GM23338 (cell line): ENCODE results near the gene GGNBP2. TPM values are rescaled to one million over a fixed set of nuclear protein-coding genes. Genes with fewer than 3 reads are reported as not detected.

Source experiments
- ATAC-seq: fragments of 200-7000 bp; cut with Tn5 transposase; 3 replicates; pipeline ENCODE4 v1.9.1; 2020
- DNase-seq: peaks from one replicate; pipeline ENCODE4 v3.0.0-alpha.2; 2015; ENCODE audit warnings: low spot score
- H2AFZ ChIP-seq: fragments of 200-600 bp; sonication (generic); 2 replicates; pipeline ENCODE4 v1.8.0; 2016; ENCODE audit warnings: antibody characterized with exemption, mild to moderate bottlenecking, moderate library complexity
- H3F3A ChIP-seq: fragments of 200-600 bp; sonication (generic); replicated peaks from 2 replicates; pipeline ENCODE4 v1.8.0; 2017; ENCODE audit warnings: antibody characterized with exemption, mixed run types, low read depth
- H3K27ac ChIP-seq: fragments of 200-600 bp; sonication (generic); 2 replicates; pipeline ENCODE4 v1.6.1; 2016; ENCODE audit warnings: low read depth
- H3K27me3 ChIP-seq: fragments of 200-600 bp; sonication (generic); 2 replicates; pipeline ENCODE4 v1.8.0; 2016; ENCODE audit warnings: mild to moderate bottlenecking, mixed run types, moderate library complexity; ENCODE audit not compliant: insufficient read depth
- H3K36me3 ChIP-seq: fragments of 200-600 bp; sonication (generic); 2 replicates; pipeline ENCODE4 v1.8.0; 2016; ENCODE audit warnings: mild to moderate bottlenecking; ENCODE audit not compliant: insufficient read depth
- H3K4me1 ChIP-seq: fragments of 200-600 bp; sonication (generic); 2 replicates; pipeline ENCODE4 v1.8.0; 2016; ENCODE audit warnings: mild to moderate bottlenecking, moderate library complexity; ENCODE audit not compliant: insufficient read depth
- H3K4me2 ChIP-seq: fragments of 200-600 bp; sonication (generic); 2 replicates; pipeline ENCODE4 v1.7.1; 2017; ENCODE audit warnings: mixed run types
- H3K4me3 ChIP-seq: fragments of 200-600 bp; sonication (generic); 2 replicates; pipeline ENCODE4 v1.6.1; 2016; ENCODE audit warnings: mixed run types
- H3K79me2 ChIP-seq: fragments of 200-600 bp; sonication (generic); replicated peaks from 2 replicates; pipeline ENCODE4 v1.8.0; 2017; ENCODE audit warnings: mild to moderate bottlenecking; ENCODE audit not compliant: insufficient read depth
- H3K9me2 ChIP-seq: fragments of 200-600 bp; sonication (generic); 2 replicates; pipeline ENCODE4 v1.8.0; 2017; ENCODE audit not compliant: insufficient read depth
- H4K20me1 ChIP-seq: fragments of 200-600 bp; sonication (generic); replicated peaks from 2 replicates; pipeline ENCODE4 v1.8.0; 2017; ENCODE audit warnings: mild to moderate bottlenecking; ENCODE audit not compliant: insufficient read depth
- H3K27ac Mint-ChIP-seq: 2 replicates; pipeline ENCODE4 v1.8.0; 2020; ENCODE audit warnings: inconsistent platforms, mild to moderate bottlenecking, moderate library complexity, mixed read lengths
- H3K27me3 Mint-ChIP-seq: 3 replicates; pipeline ENCODE4 v1.8.0; 2022; ENCODE audit warnings: low read depth, mild to moderate bottlenecking, moderate library complexity, mixed read lengths, inconsistent platforms; ENCODE audit not compliant: insufficient read depth, poor library complexity
- H3K36me3 Mint-ChIP-seq: 3 replicates; pipeline ENCODE4 v1.8.0; 2021; ENCODE audit warnings: low read depth, mild to moderate bottlenecking, inconsistent platforms, moderate library complexity, mixed read lengths
- H3K4me1 Mint-ChIP-seq: 3 replicates; pipeline ENCODE4 v1.8.0; 2020; ENCODE audit warnings: mild to moderate bottlenecking, inconsistent platforms, mixed read lengths
- H3K4me3 Mint-ChIP-seq: 3 replicates; pipeline ENCODE4 v1.8.0; 2021; ENCODE audit warnings: moderate library complexity, mild to moderate bottlenecking, inconsistent platforms, mixed read lengths
- H3K9me3 Mint-ChIP-seq: 3 replicates; pipeline ENCODE4 v1.8.0; 2020; ENCODE audit warnings: moderate library complexity, mild to moderate bottlenecking, inconsistent platforms, mixed read lengths
- CREB1 ChIP-seq: fragments of 250-450 bp; sonication (Bioruptor Pico); IDR thresholded peaks from 2 replicates; pipeline ENCODE4 v1.5.0; 2020; ENCODE audit warnings: low read depth, mild to moderate bottlenecking, moderate library complexity
- CTCF ChIP-seq, 2 experiments: fragments of 200-600 bp in 1 of 2; sonication (generic) in 1 of 2; conservative IDR thresholded peaks; 2 replicates each; pipeline versions ENCODE4 v1.5.1 to v1.6.1; 2016 to 2017; ENCODE audit warnings: antibody characterized with exemption in 2 of 2, low read depth in 2 of 2, mild to moderate bottlenecking in 2 of 2, moderate library complexity in 1 of 2
- ETS1 ChIP-seq: IDR thresholded peaks from 2 replicates; pipeline ENCODE4 v1.6.1; 2016; ENCODE audit warnings: antibody characterized with exemption
- EZH2 ChIP-seq: fragments of 200-600 bp; sonication (generic); IDR thresholded peaks from one replicate; pipeline ENCODE4 v1.8.0; 2017; ENCODE audit warnings: antibody characterized with exemption, mild to moderate bottlenecking, low read depth; ENCODE audit not compliant: unreplicated experiment
- EZH2phosphoT487 ChIP-seq: fragments of 200-600 bp; sonication (generic); IDR thresholded peaks from one replicate; pipeline ENCODE4 v1.8.1; 2018; ENCODE audit warnings: antibody characterized with exemption; ENCODE audit not compliant: unreplicated experiment
- JUNB ChIP-seq: IDR thresholded peaks from one replicate; pipeline ENCODE4 v1.6.1; 2016; ENCODE audit warnings: antibody characterized with exemption; ENCODE audit not compliant: unreplicated experiment
- NANOG ChIP-seq: IDR thresholded peaks from 2 replicates; pipeline ENCODE4 v1.6.1; 2016; ENCODE audit warnings: antibody characterized with exemption, borderline replicate concordance
- POLR2AphosphoS5 ChIP-seq: IDR thresholded peaks from 2 replicates; pipeline ENCODE4 v1.6.1; 2016; ENCODE audit warnings: antibody characterized with exemption, low read depth
- REST ChIP-seq: IDR thresholded peaks from one replicate; pipeline ENCODE4 v1.6.1; 2018; ENCODE audit warnings: antibody characterized with exemption; ENCODE audit not compliant: unreplicated experiment
- ZNF114 ChIP-seq: fragments of 250-450 bp; sonication (Bioruptor Pico); IDR thresholded peaks from 2 replicates; pipeline ENCODE4 v1.5.0; 2020; ENCODE audit warnings: mild to moderate bottlenecking, moderate library complexity
- ZNF331 ChIP-seq: fragments of 250-450 bp; sonication (Bioruptor Pico); IDR thresholded peaks from 2 replicates; pipeline ENCODE4 v1.5.0; 2020; ENCODE audit warnings: low read depth, mild to moderate bottlenecking, moderate library complexity
- ZNF462 ChIP-seq: fragments of 250-450 bp; sonication (Bioruptor Pico); IDR thresholded peaks from 2 replicates; pipeline ENCODE4 v1.5.0; 2020; ENCODE audit warnings: mild to moderate bottlenecking, moderate library complexity
- polyA plus RNA-seq: library from polyadenylated mRNA; unstranded; fragments of >200 nt; fragmentation: Nextera tagmentation; extraction: Ambion mirVana; gene quantifications from 2 replicates; pipeline ENCODE4 v1.2.1, GENCODE V29; 2016
- total RNA-seq: library from RNA; depleted of rRNA; stranded (reverse); fragments of >200 nt; shearing (Covaris generic); gene quantifications from 2 replicates; pipeline ENCODE4 v1.2.3, GENCODE V29; 2014

The GGNBP2 gene
- total and polyA plus RNA-seq, 2 experiments from 2014 or later = 40.7 to 41.2 TPM

GRCh38 chr17:36613155-36613554, 68.4 kb downstream of the GGNBP2 start (continued):
- TF ChIP-seq REST (no peak), ETS1 (no peak), CTCF (conservative IDR thresholded peaks at IDR 0.05; ENCODE audit: low read depth in 2 of 2) (no peak)

GRCh38 chr17:36614081-36614480, 69.4 kb downstream of the GGNBP2 start:
- no peak for ATAC-seq
- Histone ChIP-seq H3K4me3 (no peak overlapping the region), H3F3A (peaks cover 4% of the 10 kb centered on the region; the same call in 1 of the 2 replicates), H4K20me1 (peaks cover 3% of the 10 kb centered on the region; the same call in 1 of the 2 replicates), H3K4me2 (0 out of 2 replicates have a peak overlapping the region, but pooled peaks have one; percentile 43), H3K27ac (no peak overlapping the region), H3K36me3 (no peaks in the 10 kb centered on the region), H3K4me1 (peaks cover 25% of the 10 kb centered on the region), H3K9me2 (no peaks in the 10 kb centered on the region), H3K27me3 (no peaks in the 10 kb centered on the region), H3K79me2 (no peaks in the 10 kb centered on the region), H2AFZ (no peak overlapping the region)
- Mint-ChIP-seq H3K9me3 (no peaks in the 10 kb centered on the region; the same call in 2 of the 3 replicates), H3K36me3 (peaks cover 9% of the 10 kb centered on the region; the same call in 2 of the 3 replicates), H3K27ac (no peak overlapping the region), H3K4me3 (no peak overlapping the region; the same call in 2 of the 3 replicates), H3K4me1 (peaks cover 37% of the 10 kb centered on the region), H3K27me3 (peaks cover 17% of the 10 kb centered on the region)
- DNase-seq = no peak
- no peak for TF ChIP-seq EZH2
- TF ChIP-seq CREB1 = no peak
- TF ChIP-seq ZNF462 (CRISPR knock-in tag) = no peak
- TF ChIP-seq JUNB = no peak
- TF ChIP-seq ZNF114 (CRISPR knock-in tag) = no peak
- no peak for TF ChIP-seq EZH2phosphoT487
- no peak for TF ChIP-seq ZNF331 (CRISPR knock-in tag)
- no peak for TF ChIP-seq POLR2AphosphoS5
- TF ChIP-seq NANOG = no peak
